Measurements from ENCODE around the gene CCT6A.
"Not testable (repeated sequence)": the region's sequence is repeated elsewhere in the genome, so short reads cannot be mapped to it uniquely, and the experiment has no call there.

CCT6A gene

DNA sequence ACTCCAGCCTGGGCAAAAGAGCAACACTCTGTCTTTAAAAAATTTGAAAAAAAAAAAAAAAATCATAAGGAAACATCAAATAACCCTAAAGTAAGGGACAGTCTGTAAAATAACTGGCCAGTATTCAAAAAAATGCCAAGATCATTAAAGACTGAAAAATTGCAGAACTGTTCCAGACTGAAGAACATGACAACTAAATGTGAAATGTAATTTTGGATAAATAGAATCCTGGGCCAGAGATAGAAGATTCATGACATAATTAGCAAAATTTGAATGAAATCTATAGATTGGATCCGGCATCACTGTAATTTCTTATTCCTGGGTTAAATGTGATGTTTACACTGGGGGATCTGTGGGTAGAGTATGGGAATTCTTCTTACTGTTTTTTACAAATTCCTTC, 3.3 kb upstream of the CCT6A start:
- H3K9me3 ChIP-seq (ENCODE audit: low read length), result no peaks in the 10 kb centered on the region
- no peak overlapping the region for H3K4me2 ChIP-seq (ENCODE audit: low read length)
- H3K9ac ChIP-seq (ENCODE audit: low read length), result no peak overlapping the region
- peaks cover 32% of the 10 kb centered on the region for H3K4me1 ChIP-seq (ENCODE audit: insufficient read depth, low read length, severe bottlenecking)
- no peaks in the 10 kb centered on the region for H3F3A ChIP-seq (ENCODE audit: insufficient read depth, low read length)
- peaks cover 22% of the 10 kb centered on the region for H3K36me3 ChIP-seq (ENCODE audit: insufficient read depth, low read length)
- H3K79me2 ChIP-seq (ENCODE audit: insufficient read depth, low read length), result peaks cover 30% of the 10 kb centered on the region
- H3K27me3 ChIP-seq (ENCODE audit: insufficient read depth, low read length), result no peaks in the 10 kb centered on the region
- no peak overlapping the region for H3K4me3 ChIP-seq (ENCODE audit: low read depth, low read length, poor library complexity, severe bottlenecking)
- no peak overlapping the region for H3K27ac ChIP-seq (ENCODE audit: low read depth, low read length, poor library complexity, severe bottlenecking)
- H3K9me2 ChIP-seq (ENCODE audit: low read depth, low read length), result no peaks in the 10 kb centered on the region
- H4K20me1 ChIP-seq (ENCODE audit: insufficient read depth, low read length), result no peaks in the 10 kb centered on the region
- no peak for TF ChIP-seq EZH2 (IDR thresholded peaks at IDR 0.05; ENCODE audit: borderline replicate concordance, low read length)
- no peak for TF ChIP-seq CTCF (IDR thresholded peaks at IDR 0.05; ENCODE audit: low read length)
- no peak overlapping the region for H2AFZ ChIP-seq (ENCODE audit: low read length)

DNA sequence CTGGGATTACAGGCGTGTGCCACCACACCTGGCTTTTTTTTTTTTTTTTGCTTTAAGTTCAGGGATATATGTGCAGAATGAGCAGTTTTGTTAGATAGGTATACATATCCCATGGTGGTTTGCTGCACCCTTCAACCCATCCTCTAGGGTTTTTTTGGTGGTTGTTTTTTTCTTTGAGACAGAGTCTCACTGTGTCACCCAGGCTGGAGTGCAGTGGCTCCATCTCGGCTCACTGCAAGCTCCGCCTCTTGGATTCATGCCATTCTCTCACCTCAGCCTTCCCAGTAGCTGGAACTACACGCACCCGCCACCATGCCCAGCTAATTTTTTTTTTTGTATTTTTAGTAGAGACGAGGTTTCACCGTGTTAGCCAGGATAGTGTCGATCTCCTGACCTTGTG, 2.8 kb upstream of the CCT6A start:
- H3K4me2 ChIP-seq (ENCODE audit: low read length); H2AFZ ChIP-seq (ENCODE audit: low read length); H4K20me1 ChIP-seq (ENCODE audit: insufficient read depth, low read length); H3F3A ChIP-seq (ENCODE audit: insufficient read depth, low read length); H3K4me3 ChIP-seq (ENCODE audit: low read depth, low read length, poor library complexity, severe bottlenecking); H3K27me3 ChIP-seq (ENCODE audit: insufficient read depth, low read length); H3K9ac ChIP-seq (ENCODE audit: low read length); H3K9me2 ChIP-seq (ENCODE audit: low read depth, low read length); H3K27ac ChIP-seq (ENCODE audit: low read depth, low read length, poor library complexity, severe bottlenecking); H3K9me3 ChIP-seq (ENCODE audit: low read length): not testable (repeated sequence)
- H3K36me3 ChIP-seq (ENCODE audit: insufficient read depth, low read length), result peaks cover 25% of the 10 kb centered on the region
- H3K79me2 ChIP-seq (ENCODE audit: insufficient read depth, low read length), result peaks cover 36% of the 10 kb centered on the region
- peaks cover 37% of the 10 kb centered on the region for H3K4me1 ChIP-seq (ENCODE audit: insufficient read depth, low read length, severe bottlenecking)

- no peaks in the 10 kb centered on the region for H3F3A ChIP-seq (ENCODE audit: insufficient read depth, low read length)
- TF ChIP-seq CTCF (IDR thresholded peaks at IDR 0.05; ENCODE audit: low read length) (no peak), EZH2 (IDR thresholded peaks at IDR 0.05; ENCODE audit: borderline replicate concordance, low read length) (no peak)
- H3K27ac ChIP-seq (ENCODE audit: low read depth, low read length, poor library complexity, severe bottlenecking), result peak overlapping the region; percentile 73
These were observed 569 bp upstream of the CCT6A start for GRCh38 chr7:56051053-56051338.

DNA sequence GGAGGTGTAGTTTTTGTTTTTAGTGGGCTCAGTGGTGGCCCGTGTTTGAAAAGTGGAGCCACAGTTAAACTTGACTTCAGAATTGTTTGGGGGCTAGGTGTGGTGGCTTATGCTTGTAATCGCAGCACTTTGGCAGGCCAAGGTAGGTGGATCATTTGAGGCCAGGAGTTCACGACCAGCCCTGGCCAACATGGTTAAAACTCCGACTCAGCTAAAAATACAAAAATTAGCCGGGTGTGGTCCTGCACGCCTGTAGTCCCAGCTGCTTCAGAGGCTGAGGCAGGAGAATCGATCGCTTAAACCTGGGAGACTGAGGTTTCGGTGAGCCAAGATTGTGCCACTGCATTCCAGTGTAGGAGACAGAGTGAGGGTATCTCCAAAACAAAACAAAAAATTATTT, 1.8 kb downstream of the CCT6A start:
- H3K4me3 ChIP-seq (ENCODE audit: low read depth, low read length, poor library complexity, severe bottlenecking), result peak overlapping the region; percentile 86
- H3K27me3 ChIP-seq (ENCODE audit: insufficient read depth, low read length), result no peaks in the 10 kb centered on the region
- TF ChIP-seq EZH2 (IDR thresholded peaks at IDR 0.05; ENCODE audit: borderline replicate concordance, low read length) (no peak), CTCF (IDR thresholded peaks at IDR 0.05; ENCODE audit: low read length) (no peak)
- peak overlapping the region; percentile 78 for H3K4me2 ChIP-seq (ENCODE audit: low read length)
- peaks cover 63% of the 10 kb centered on the region for H3K36me3 ChIP-seq (ENCODE audit: insufficient read depth, low read length)
- H3K9me2 ChIP-seq (ENCODE audit: low read depth, low read length), result no peaks in the 10 kb centered on the region
- no peaks in the 10 kb centered on the region for H3K9me3 ChIP-seq (ENCODE audit: low read length)
- peaks cover 47% of the 10 kb centered on the region for H3K4me1 ChIP-seq (ENCODE audit: insufficient read depth, low read length, severe bottlenecking)
- H3K27ac ChIP-seq (ENCODE audit: low read depth, low read length, poor library complexity, severe bottlenecking), result peak overlapping the region; percentile 6
- H4K20me1 ChIP-seq (ENCODE audit: insufficient read depth, low read length), result no peaks in the 10 kb centered on the region
- H3F3A ChIP-seq (ENCODE audit: insufficient read depth, low read length), result no peaks in the 10 kb centered on the region
- H3K9ac ChIP-seq (ENCODE audit: low read length), result peak overlapping the region; percentile 92
- H2AFZ ChIP-seq (ENCODE audit: low read length), result no peak overlapping the region
- H3K79me2 ChIP-seq (ENCODE audit: insufficient read depth, low read length), result peaks cover 46% of the 10 kb centered on the region

More at GRCh38 chr7:56051053-56051338, 569 bp upstream of the CCT6A start:
- Histone ChIP-seq H3K27me3 (ENCODE audit: insufficient read depth, low read length) (no peaks in the 10 kb centered on the region), H4K20me1 (ENCODE audit: insufficient read depth, low read length) (no peaks in the 10 kb centered on the region), H3K4me3 (ENCODE audit: low read depth, low read length, poor library complexity, severe bottlenecking) (peak overlapping the region; percentile 86), H3K9ac (ENCODE audit: low read length) (peak overlapping the region; percentile 92), H3K4me1 (ENCODE audit: insufficient read depth, low read length, severe bottlenecking) (peaks cover 48% of the 10 kb centered on the region), H3K79me2 (ENCODE audit: insufficient read depth, low read length) (peaks cover 46% of the 10 kb centered on the region), H2AFZ (ENCODE audit: low read length) (no peak overlapping the region), H3K9me2 (ENCODE audit: low read depth, low read length) (no peaks in the 10 kb centered on the region), H3K4me2 (ENCODE audit: low read length) (peak overlapping the region; percentile 93), H3K9me3 (ENCODE audit: low read length) (no peaks in the 10 kb centered on the region), H3K36me3 (ENCODE audit: insufficient read depth, low read length) (peaks cover 39% of the 10 kb centered on the region)
